Central memory CD8-positive, alpha-beta T cell (primary cell): ENCODE measurements around the gene XPNPEP3.
"Not testable (repeated sequence)": the region's sequence is repeated elsewhere in the genome, so short reads cannot be mapped to it uniquely, and the experiment has no call there.

ENCODE experiments used
- ATAC-seq: fragments of 150-1000 bp; cut with Tn5 transposase; replicated peaks from 2 replicates; pipeline ENCODE4 v1.10.0; 2022; ENCODE audit warnings: mild to moderate bottlenecking, moderate FRiP score, moderate number of reproducible peaks; ENCODE audit not compliant: poor library complexity, severe bottlenecking; ENCODE audit errors: extremely low read depth
- DNase-seq, 2 donors: peaks; one replicate each; pipeline ENCODE4 v3.0.0; 2021; ENCODE audit warnings: low spot score in 2 of 2
- H3K27ac Mint-ChIP-seq: one replicate; pipeline ENCODE4 v1.8.0; 2022; ENCODE audit warnings: low read depth, mild to moderate bottlenecking, moderate library complexity, mixed read lengths
- H3K27me3 Mint-ChIP-seq: one replicate; pipeline ENCODE4 v1.8.0; 2022; ENCODE audit warnings: mixed read lengths
- H3K36me3 Mint-ChIP-seq: one replicate; pipeline ENCODE4 v1.8.0; 2022; ENCODE audit warnings: mild to moderate bottlenecking, moderate library complexity, mixed read lengths; ENCODE audit not compliant: insufficient read depth
- H3K4me1 Mint-ChIP-seq: one replicate; pipeline ENCODE4 v1.8.0; 2022; ENCODE audit warnings: mixed read lengths
- H3K4me3 Mint-ChIP-seq: one replicate; pipeline ENCODE4 v1.8.0; 2022; ENCODE audit warnings: mild to moderate bottlenecking, moderate library complexity, mixed read lengths
- H3K9me3 Mint-ChIP-seq: one replicate; pipeline ENCODE4 v1.8.0; 2022; ENCODE audit warnings: mixed read lengths

Gene XPNPEP3

DNA sequence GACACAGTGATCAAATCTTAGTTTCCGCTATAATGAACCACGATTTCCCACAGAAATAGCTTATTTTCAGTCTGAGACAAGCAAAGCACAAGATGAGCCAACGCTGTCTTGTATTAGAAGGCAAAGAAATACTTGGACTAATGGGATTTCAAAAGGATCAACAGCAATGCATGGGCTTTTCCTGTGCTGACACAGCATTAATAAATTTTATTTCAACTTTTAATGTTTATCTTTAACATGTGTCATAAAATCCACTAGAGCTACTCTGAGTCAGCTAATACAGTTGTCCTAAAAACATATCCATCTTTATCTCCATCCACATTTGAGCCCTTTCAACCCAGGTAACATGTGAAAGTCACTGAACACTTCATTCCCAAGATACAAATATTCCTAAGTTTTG, 22.3 kb upstream of the XPNPEP3 start:
- ATAC-seq (no peak), DNase-seq (no peak)
- H3K27me3 Mint-ChIP-seq, result no peaks in the 10 kb centered on the region
- no peaks in the 10 kb centered on the region for H3K4me1 Mint-ChIP-seq
- H3K4me3 Mint-ChIP-seq, result no peak overlapping the region
- peaks cover 56% of the 10 kb centered on the region for H3K36me3 Mint-ChIP-seq
- H3K27ac Mint-ChIP-seq, result no peak overlapping the region
- H3K9me3 Mint-ChIP-seq, result no peaks in the 10 kb centered on the region

DNA sequence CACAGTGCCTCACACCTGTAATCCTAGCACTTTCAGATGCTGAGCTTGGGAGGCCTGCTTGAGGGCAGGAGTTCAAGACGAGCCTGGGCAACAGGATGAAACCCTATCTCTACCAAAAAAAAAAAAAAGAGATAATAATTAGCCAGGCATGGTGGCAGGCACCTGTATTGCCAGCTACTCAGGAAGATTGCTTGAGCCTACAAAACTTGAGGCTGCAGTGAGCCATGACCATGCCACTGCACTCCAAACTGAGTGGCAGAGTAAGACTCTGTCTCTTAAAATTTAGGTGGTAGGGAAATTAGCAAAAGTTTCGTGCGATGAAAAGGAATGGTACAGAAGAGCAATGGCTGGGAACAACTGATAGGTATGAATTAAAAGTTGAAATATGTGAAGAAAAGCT, 18.5 kb upstream of the XPNPEP3 start:
- Mint-ChIP-seq H3K27me3 (no peaks in the 10 kb centered on the region), H3K36me3 (peaks cover 63% of the 10 kb centered on the region), H3K4me1 (peaks cover 5% of the 10 kb centered on the region), H3K4me3 (no peak overlapping the region), H3K27ac (no peak overlapping the region), H3K9me3 (no peaks in the 10 kb centered on the region)
- ATAC-seq (no peak), DNase-seq (no peak)

GRCh38 chr22:40844951-40845350, 12.0 kb upstream of the XPNPEP3 start:
- H3K4me1 Mint-ChIP-seq, result peaks cover 6% of the 10 kb centered on the region
- no peak overlapping the region for H3K4me3 Mint-ChIP-seq
- ATAC-seq (no peak), DNase-seq (no peak)
- no peaks in the 10 kb centered on the region for H3K27me3 Mint-ChIP-seq
- peaks cover 78% of the 10 kb centered on the region for H3K36me3 Mint-ChIP-seq
- peak overlapping the region; percentile 35 for H3K27ac Mint-ChIP-seq
- no peaks in the 10 kb centered on the region for H3K9me3 Mint-ChIP-seq

- ATAC-seq, H3K27ac Mint-ChIP-seq, H3K27me3 Mint-ChIP-seq, H3K9me3 Mint-ChIP-seq, DNase-seq, H3K4me3 Mint-ChIP-seq: not testable (repeated sequence)
- Mint-ChIP-seq H3K36me3 (peaks cover 75% of the 10 kb centered on the region), H3K4me1 (peaks cover 10% of the 10 kb centered on the region)
Measured at GRCh38 chr22:40845816-40846215, 11.1 kb upstream of the XPNPEP3 start.

GRCh38 chr22:40853333-40853732, 3.6 kb upstream of the XPNPEP3 start:
- no peak for ATAC-seq
- Mint-ChIP-seq H3K27me3 (no peaks in the 10 kb centered on the region), H3K27ac (no peak overlapping the region), H3K9me3 (no peaks in the 10 kb centered on the region), H3K4me3 (no peak overlapping the region), H3K4me1 (peaks cover 34% of the 10 kb centered on the region), H3K36me3 (peaks cover 43% of the 10 kb centered on the region)
- DNase-seq, result no peak

DNA sequence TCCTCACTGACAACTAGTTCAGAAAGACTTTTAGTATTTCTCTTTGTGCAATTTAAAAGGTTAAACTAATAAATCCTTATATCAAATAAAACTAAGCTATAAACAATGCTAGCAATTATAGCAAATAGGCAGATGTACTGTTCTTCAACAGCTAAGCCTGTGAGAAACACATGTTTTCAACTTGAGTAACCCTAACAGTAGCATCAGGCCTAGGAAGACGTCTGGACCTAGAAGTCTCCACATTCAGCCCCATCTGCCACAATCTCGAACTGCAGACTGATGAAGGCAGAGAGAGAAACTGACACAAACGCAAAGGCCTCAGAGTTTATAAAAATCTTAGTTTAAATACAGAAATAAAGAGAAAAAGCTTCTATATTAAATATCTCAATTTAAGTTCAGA, 3.0 kb upstream of the XPNPEP3 start:
- no peak for ATAC-seq
- Mint-ChIP-seq H3K9me3 (no peaks in the 10 kb centered on the region), H3K36me3 (peaks cover 38% of the 10 kb centered on the region), H3K4me1 (peaks cover 34% of the 10 kb centered on the region), H3K27me3 (no peaks in the 10 kb centered on the region), H3K4me3 (no peak overlapping the region), H3K27ac (no peak overlapping the region)
- no peak for DNase-seq

GRCh38 chr22:40855071-40855978, 1.6 kb upstream of the XPNPEP3 start:
- Mint-ChIP-seq H3K36me3 (peaks cover 30% of the 10 kb centered on the region), H3K4me1 (peaks cover 32% of the 10 kb centered on the region), H3K4me3 (peak overlapping the region; percentile 97), H3K27me3 (no peaks in the 10 kb centered on the region), H3K27ac (peak overlapping the region; percentile 97), H3K9me3 (no peaks in the 10 kb centered on the region)
- ATAC-seq (no peak), DNase-seq (no peak)

DNA sequence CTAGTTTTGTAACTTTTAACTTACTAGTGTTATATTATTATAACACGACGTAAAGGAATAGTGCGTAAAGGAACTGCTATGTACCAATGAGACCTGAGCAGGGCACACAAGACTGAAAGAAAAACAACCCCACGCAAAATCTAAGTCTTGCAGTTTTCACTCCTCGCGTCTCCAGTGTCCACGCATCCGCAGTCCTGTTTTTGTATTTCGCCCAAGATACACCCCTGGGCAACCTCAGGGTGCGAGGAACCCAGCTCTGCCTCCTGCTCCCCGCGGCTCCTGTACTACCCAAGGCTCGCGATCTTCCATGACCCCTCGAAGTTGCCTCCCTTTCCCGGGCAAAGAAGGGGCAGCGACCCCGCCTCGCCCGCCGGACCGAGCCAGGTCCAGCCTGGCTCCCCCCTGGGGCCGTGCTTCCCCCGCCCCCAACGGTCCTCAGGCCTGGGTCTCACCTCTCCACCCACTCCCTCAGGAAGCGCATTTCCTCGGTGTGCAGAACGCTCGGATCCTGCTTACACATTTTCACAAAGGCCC, 902 bp upstream of the XPNPEP3 start:
- ATAC-seq (peak; percentile 22), DNase-seq (peak; percentile 20 to 27)
- peaks cover 29% of the 10 kb centered on the region for H3K4me1 Mint-ChIP-seq
- H3K27ac Mint-ChIP-seq, result peak overlapping the region; percentile 97
- no peaks in the 10 kb centered on the region for H3K9me3 Mint-ChIP-seq
- no peaks in the 10 kb centered on the region for H3K27me3 Mint-ChIP-seq
- H3K36me3 Mint-ChIP-seq, result peaks cover 26% of the 10 kb centered on the region
- H3K4me3 Mint-ChIP-seq, result peak overlapping the region; percentile 97

GRCh38 chr22:40857309-40857855, 434 bp downstream of the XPNPEP3 start:
- DNase-seq, result no peak
- peak overlapping the region; percentile 97 for H3K27ac Mint-ChIP-seq
- no peak for ATAC-seq
- H3K9me3 Mint-ChIP-seq, result no peaks in the 10 kb centered on the region
- peak overlapping the region; percentile 97 for H3K4me3 Mint-ChIP-seq
- H3K36me3 Mint-ChIP-seq, result peaks cover 26% of the 10 kb centered on the region
- peaks cover 31% of the 10 kb centered on the region for H3K4me1 Mint-ChIP-seq
- no peaks in the 10 kb centered on the region for H3K27me3 Mint-ChIP-seq

DNA sequence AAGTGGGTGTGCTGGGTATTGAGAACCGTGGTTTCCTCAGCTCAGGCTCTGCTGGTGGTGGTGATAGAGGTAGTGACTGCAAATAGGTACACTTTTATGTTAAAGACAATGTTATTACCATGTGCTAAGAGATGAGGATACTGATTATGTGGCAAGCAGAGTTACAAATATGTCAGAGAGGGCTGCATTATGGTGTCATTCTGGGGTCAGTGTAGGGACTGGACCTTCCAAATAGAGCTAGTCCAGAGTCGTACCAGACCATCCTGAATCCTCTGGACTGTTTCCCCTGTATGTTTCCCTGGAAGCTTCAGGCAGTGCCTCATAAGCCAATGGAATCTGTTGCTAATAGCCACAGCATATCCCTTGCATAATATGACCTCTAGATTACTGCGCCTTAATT, 5.1 kb downstream of the XPNPEP3 start, which contains the start of gene DNAJB7:
Gene DNAJB7 (minus strand): TSS at position 101 of the 400 bp plus-strand sequence. CDS start 119 bp downstream, outside the sequence.
- Mint-ChIP-seq H3K36me3 (peaks cover 14% of the 10 kb centered on the region), H3K27me3 (no peaks in the 10 kb centered on the region), H3K4me3 (no peak within 1 kb of the TSS), H3K27ac (no peak within 1 kb of the TSS), H3K9me3 (no peaks in the 10 kb centered on the region), H3K4me1 (peaks cover 26% of the 10 kb centered on the region)
- ATAC-seq (no peak), DNase-seq (no peak)

DNA sequence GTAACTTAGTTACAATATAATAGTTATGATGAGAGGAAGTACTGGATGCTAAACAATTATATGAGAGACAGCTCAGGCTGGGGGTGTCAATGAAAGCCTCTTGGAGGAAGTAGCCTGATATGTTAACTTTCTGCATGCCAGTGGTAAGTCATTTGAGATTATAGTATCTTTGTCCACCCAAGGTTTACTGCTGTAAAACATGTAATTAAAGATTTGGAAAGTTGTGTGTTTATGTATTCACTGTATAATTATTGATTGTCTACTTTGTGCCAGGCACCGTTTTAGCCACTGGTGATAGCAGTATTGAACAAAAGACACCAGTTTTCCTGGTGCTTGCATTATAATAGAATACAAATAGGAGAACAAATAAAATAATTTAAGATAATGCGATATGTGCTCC, 5.6 kb downstream of the XPNPEP3 start:
- Mint-ChIP-seq H3K27ac (no peak overlapping the region), H3K36me3 (peaks cover 9% of the 10 kb centered on the region), H3K9me3 (no peaks in the 10 kb centered on the region), H3K4me1 (peaks cover 26% of the 10 kb centered on the region), H3K27me3 (no peaks in the 10 kb centered on the region), H3K4me3 (no peak overlapping the region)
- ATAC-seq (no peak), DNase-seq (no peak)

DNA sequence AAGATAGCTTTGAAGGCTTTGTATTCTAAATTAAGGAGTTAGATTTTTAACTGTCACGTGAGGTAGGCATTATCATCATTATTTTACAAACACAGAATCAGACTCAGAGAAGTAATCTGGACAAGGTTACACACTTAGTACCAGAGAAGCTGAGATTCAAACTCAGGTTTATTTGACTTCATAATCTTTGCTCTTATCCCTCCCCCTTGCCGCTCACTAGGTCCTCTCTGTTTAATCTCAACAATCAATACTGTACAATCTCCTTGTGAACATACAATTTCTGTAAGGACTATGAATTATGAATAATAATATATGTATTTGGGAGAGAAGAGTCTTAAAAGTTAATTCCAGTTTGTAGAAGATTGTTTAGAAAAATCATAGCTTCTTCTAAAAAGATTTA, 10.2 kb downstream of the XPNPEP3 start:
- Mint-ChIP-seq H3K4me1 (peaks cover 20% of the 10 kb centered on the region), H3K9me3 (no peaks in the 10 kb centered on the region), H3K36me3 (peaks cover 2% of the 10 kb centered on the region), H3K27me3 (no peaks in the 10 kb centered on the region), H3K4me3 (no peak overlapping the region), H3K27ac (no peak overlapping the region)
- no peak for DNase-seq
- ATAC-seq, result no peak

DNA sequence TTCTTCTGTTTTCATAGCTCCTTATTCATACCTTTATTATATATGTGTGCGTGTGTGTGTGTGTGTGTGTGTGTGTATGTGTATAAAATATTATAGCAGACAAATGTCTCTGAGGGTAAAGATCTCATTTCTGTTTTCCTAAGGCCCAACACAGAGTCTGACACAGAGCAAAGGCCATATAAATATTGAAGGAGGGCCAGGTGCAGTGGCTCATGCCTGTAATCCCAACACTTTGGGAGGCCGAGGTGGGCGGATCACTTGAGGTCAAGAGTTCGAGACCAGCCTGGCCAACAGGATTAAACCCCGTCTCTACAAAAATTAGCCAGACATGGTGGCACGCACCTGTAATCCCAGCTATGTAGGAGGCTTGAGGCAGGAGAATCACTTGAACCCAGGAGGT, 11.4 kb downstream of the XPNPEP3 start:
- DNase-seq, H3K9me3 Mint-ChIP-seq, H3K4me3 Mint-ChIP-seq, ATAC-seq, H3K27ac Mint-ChIP-seq, H3K27me3 Mint-ChIP-seq, H3K36me3 Mint-ChIP-seq: not testable (repeated sequence)
- peaks cover 15% of the 10 kb centered on the region for H3K4me1 Mint-ChIP-seq
